ENCODE measurements around the gene AGT. TPM values are rescaled to one million over a fixed set of nuclear protein-coding genes. Genes with fewer than 3 reads are reported as not detected.

Gene AGT
- total RNA-seq: 0.04 TPM in 1 of 2 replicates, not detected in the other

DNA sequence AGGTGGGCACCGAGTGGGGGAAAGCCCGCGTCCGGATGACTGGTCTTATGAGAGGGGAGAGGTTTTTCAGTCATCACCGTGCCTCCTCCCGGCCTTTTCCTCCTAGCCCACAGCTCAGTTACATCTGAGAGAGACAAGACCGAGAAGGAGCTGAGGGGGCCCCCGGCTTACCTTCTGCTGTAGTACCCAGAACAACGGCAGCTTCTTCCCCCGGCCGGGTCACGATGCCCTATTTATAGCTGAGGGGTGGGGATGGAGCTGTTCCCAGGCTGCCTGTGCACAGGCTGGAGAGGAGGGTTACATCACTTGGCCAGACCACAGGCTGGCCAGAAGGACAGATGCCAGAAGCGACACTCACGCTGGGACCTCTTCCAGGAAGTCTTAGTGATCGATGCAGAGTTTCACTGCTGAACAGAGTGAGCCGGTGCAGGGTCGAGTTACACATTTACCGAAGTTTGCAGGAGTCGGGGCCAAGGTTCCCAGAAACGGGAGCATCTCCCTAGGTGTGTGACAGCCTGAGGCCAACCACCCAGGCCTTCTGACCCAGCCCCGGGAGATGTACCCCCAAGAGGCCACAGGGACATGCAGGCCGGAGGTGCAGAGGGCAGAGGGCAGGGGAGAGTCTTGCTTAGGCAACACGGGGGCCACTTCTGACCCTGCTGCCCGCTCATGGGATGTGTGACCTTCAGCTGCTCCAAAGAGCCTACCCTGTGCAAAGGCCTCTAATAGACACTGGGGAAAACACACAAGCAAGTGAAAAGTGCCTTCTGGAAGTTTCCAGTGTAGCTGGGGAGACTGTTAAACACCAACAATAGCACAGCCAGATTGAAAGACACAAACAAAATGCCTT, at the start of gene AGT:
TSS of gene AGT (minus strand) at position 208 of the 850 bp plus-strand sequence. CDS start 3,299 bp downstream, outside the sequence.
- DNase-seq (ENCODE audit: low read depth, low spot score): no peak

DNA sequence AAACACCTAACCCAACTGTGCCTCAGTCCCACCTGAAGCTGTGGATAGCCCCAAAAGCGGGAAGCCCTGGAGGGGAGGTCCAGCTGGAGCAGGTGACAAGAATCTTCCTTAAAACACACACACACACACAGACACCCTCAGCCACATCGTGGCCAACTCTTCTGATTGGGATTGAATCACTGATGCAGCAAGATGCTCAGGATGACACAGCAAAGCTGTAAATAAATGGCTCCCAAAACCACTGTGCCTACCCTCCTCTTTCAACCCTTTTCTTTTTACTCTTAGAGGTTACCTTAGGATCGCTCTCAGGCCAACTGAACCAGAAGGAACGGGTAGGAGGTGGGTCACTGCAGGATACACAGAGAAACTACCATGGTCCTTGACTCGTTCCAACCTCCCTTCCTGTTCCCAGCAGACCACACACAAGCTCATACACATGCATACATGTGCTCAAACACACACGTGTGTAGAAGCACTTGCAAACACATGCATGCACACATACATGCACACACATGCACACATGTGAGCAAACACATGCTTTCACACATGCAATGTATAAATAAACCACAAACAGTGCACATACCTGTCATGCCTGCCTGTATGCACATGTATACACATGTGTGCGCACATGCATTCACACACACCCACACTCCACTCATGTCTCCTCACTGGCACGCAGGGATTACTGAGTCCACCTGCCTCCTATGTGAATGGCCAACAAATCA, 47.7 kb upstream of the AGT start:
- no peak for DNase-seq (ENCODE audit: low read depth, low spot score)

GRCh38 chr1:230760360-230760827, 46.5 kb upstream of the AGT start:
- no peak for DNase-seq (ENCODE audit: low read depth, low spot score)

DNA sequence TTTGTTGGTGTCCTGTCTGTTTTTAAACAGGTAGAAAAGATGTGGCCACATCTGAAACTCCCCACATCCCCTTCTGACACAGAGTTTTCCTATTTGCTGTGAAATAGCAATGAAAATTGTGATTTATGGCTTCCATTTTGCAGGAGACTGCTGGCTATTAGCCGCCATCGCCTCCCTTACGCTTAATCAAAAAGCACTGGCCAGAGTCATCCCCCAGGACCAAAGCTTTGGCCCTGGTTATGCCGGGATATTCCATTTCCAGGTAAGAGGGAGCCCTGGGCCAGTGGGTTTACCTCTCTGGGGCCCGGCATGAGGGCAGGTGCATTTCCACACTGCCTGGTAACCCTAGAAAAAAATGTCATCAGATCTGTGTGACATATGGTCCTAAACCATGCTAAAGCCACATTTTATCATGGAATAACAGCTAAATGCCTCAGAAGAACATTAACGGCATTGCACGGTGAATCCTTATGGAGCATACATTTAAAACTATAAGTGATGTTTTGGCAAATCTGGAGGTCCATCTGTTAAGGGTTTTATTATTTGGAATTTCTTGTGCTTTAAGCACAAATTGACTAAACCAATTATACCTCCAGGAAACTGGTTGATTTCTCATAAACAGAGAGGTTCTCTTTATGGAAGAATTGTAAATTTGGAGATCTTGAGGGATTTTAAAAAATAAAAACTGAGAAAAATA, 45.6 kb upstream of the AGT start:
- no peak for DNase-seq (ENCODE audit: low read depth, low spot score)

DNA sequence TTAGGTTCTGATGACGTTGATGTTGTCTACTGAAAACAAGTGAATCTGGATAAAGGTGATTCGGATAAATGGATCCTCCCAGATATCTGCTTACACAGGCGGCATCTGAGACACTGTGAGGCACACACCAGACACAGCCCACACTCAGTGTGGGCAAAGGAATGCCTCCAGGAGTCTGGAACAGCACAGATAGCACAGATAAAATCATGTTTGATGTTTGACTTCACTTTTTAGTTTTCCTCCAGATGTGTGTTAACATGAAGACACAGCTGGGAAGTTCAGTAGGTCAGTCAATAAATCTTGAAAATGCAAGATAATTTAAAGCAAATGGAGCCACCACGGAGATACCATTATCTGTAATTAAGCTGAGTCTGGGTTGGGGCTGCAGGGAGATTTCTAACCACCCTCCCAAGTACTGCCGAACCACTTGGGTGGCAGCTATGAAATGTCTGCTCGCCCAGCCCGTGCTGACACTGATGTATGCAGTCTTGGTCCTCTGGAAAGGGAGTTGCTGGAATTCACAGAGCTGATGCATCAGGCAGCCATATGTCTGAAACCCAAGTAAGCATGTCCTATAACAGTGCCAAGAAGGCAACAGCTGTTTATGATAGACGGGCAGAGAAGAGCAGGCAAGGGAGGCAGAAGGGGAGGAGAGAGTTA, 44.9 kb upstream of the AGT start:
- no peak for DNase-seq (ENCODE audit: low read depth, low spot score)

GRCh38 chr1:230757856-230758708, 44.2 kb upstream of the AGT start:
- no peak for DNase-seq (ENCODE audit: low read depth, low spot score)

DNA sequence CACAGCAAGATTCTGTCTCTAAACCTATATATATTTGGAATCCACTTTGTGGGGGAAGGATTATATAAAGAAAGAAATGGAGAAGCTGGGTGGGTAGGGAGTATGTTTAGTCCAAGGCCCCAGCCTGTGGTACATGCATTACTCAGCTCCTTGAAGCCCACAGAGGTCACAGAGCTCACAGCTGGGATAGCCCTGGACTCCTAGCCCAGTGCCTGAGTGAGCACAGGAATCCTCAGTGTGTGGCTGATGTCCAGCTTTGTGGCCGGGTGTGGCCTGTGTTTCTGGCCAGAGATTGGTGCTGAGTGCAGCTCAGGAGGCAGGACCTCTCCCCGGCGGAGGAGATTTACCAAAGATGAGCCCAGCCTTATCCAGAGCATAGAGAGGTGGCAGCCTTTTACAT, 40.9 kb upstream of the AGT start:
- no peak for DNase-seq (ENCODE audit: low read depth, low spot score)

GRCh38 chr1:230753586-230754251, 39.8 kb upstream of the AGT start:
- DNase-seq (ENCODE audit: low read depth, low spot score): no peak

GRCh38 chr1:230753191-230753585, 39.3 kb upstream of the AGT start:
- no peak for DNase-seq (ENCODE audit: low read depth, low spot score)

- no peak for DNase-seq (ENCODE audit: low read depth, low spot score)
Observed at GRCh38 chr1:230752407-230752806, 38.5 kb upstream of the AGT start.

- no peak for DNase-seq (ENCODE audit: low read depth, low spot score)
Observed at GRCh38 chr1:230750986-230751625, 37.2 kb upstream of the AGT start.

DNA sequence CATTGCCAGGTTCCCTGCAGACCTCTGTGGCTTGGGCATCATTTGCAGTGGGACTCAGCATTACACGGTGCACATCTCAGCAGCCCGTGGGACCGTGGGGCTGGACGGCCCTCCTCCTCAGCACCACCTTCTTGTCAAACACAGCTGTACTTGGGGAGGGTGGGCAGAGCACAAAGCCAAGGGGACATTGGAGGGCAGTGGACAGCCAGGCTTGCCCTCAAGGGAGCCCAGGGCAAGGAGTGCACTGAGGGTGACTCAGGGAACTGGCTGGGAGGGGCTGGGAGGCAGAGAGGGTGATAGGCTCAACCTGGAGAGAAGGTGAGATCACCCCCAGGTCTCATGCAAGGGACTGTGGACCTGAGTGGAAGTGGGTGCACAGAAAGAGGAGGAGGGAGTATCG, 36.7 kb upstream of the AGT start:
- DNase-seq (ENCODE audit: low read depth, low spot score): no peak

DNA sequence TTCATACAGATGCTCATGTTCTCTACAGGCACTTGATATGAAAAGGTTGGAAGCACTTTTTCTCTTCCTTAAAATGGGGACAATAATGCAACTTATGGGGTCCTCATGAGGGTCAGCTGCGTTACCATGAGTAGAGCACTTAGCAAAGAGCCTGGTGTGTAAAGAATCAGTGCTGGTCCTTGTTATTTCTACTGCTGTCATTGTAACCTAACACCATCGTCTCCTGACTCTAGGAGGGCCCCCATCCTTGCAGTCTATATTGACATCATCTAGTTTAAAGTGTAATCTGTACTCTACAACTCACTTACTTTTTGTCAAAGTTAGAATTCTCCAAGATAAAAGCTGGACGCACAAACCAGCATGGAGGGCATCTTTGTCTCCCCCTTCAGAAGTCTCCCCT, 35.7 kb upstream of the AGT start:
- no peak for DNase-seq (ENCODE audit: low read depth, low spot score)

- no peak for DNase-seq (ENCODE audit: low read depth, low spot score)
Observed at GRCh38 chr1:230749150-230749549, 35.2 kb upstream of the AGT start.

GRCh38 chr1:230747890-230748800, 34.2 kb upstream of the AGT start:
- DNase-seq (ENCODE audit: low read depth, low spot score): no peak

- no peak for DNase-seq (ENCODE audit: low read depth, low spot score)
Observed at GRCh38 chr1:230747127-230747730, 33.3 kb upstream of the AGT start, which contains the start of gene CAPN9. CAPN9 (plus strand) TSS chr1:230747388; CDS start chr1:230747497, 109 bp downstream.

DNA sequence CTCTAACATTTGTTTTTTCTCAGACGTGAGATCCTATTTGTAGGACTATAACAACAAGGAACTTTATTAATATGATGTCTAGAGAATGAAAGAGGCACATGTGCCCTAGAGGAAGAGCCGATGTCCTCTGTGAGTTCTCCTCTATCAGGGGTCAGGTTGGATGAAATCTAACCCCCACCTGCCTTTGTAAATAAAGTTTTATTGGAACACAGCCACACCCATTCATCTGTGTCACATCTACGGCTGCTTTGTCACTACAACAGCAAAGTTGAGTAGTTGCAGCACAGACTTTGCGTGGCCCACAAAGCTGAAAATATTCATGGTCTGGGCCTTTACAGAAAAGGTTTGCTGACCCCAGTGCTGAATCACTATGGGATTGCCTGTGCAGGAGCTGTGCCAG, 32.7 kb upstream of the AGT start:
- no peak for DNase-seq (ENCODE audit: low read depth, low spot score)

DNA sequence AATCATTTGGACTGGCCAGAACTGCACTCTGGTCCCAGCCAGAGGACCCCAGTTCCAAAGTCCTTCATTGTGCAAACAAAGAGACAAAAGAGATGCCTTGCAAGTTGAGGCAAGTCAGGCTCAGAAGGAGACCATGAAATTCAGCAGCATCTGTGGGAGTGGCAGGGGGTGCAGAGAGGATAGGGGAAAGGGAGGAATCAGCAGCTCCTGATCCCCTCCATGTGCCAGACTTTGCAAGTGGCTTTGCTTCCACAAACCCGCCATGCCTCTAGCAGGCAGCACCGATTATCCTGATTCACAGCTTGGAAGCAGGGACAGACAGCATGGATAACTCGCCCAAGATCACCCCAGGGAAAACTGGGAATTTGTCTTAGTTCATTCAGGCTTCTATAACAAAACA, 31.1 kb upstream of the AGT start:
- no peak for DNase-seq (ENCODE audit: low read depth, low spot score)

Measured in pulmonary artery endothelial cell (primary cell).